Mesendoderm (in vitro differentiated cells): ENCODE data around the gene SPDYE2.
"Not testable (repeated sequence)": the region's sequence is repeated elsewhere in the genome, so short reads cannot be mapped to it uniquely, and the experiment has no call there.

Source experiments
- DNase-seq: peaks from one replicate; pipeline ENCODE4 v3.0.0; 2013
- H2AK5ac ChIP-seq: 2 replicates; pipeline ENCODE4 v1.6.1; 2013; ENCODE audit warnings: low read length, inconsistent platforms
- H2BK120ac ChIP-seq: 2 replicates; pipeline ENCODE4 v1.6.1; 2013; ENCODE audit warnings: low read depth, mild to moderate bottlenecking, low read length, moderate library complexity, mixed read lengths
- H2BK15ac ChIP-seq: replicated peaks from 2 replicates; pipeline ENCODE4 v1.6.1; 2013; ENCODE audit warnings: low read depth, mild to moderate bottlenecking, moderate library complexity
- H2BK5ac ChIP-seq: 2 replicates; pipeline ENCODE4 v1.6.1; 2013; ENCODE audit warnings: low read length, inconsistent platforms
- H3K18ac ChIP-seq: 2 replicates; pipeline ENCODE4 v1.6.1; 2013; ENCODE audit warnings: mild to moderate bottlenecking, low read length, mixed read lengths
- H3K23ac ChIP-seq: one replicate; pipeline ENCODE4 v1.6.1; 2013; ENCODE audit warnings: low read length
- H3K27ac ChIP-seq: 2 replicates; pipeline ENCODE4 v1.5.1; 2013; ENCODE audit warnings: low read depth, mild to moderate bottlenecking, inconsistent platforms, low read length, moderate library complexity
- H3K27me3 ChIP-seq: 2 replicates; pipeline ENCODE4 v1.6.1; 2013; ENCODE audit warnings: low read length, control low read depth, mild to moderate bottlenecking, inconsistent platforms; ENCODE audit not compliant: insufficient read depth, poor library complexity
- H3K36me3 ChIP-seq: 2 replicates; pipeline ENCODE4 v1.6.1; 2013; ENCODE audit warnings: low read length, inconsistent platforms; ENCODE audit not compliant: control insufficient read depth, insufficient read depth
- H3K4ac ChIP-seq: one replicate; pipeline ENCODE4 v1.6.1; 2013; ENCODE audit warnings: low read depth, mild to moderate bottlenecking, low read length, moderate library complexity
- H3K4me1 ChIP-seq: 2 replicates; pipeline ENCODE4 v1.6.1; 2013; ENCODE audit warnings: low read depth, low read length, inconsistent platforms; ENCODE audit not compliant: control insufficient read depth
- H3K4me2 ChIP-seq: 2 replicates; pipeline ENCODE4 v1.6.1; 2013; ENCODE audit warnings: low read length
- H3K4me3 ChIP-seq: 2 replicates; pipeline ENCODE4 v1.5.1; 2013; ENCODE audit warnings: mild to moderate bottlenecking, low read length
- H3K56ac ChIP-seq: one replicate; pipeline ENCODE4 v1.6.1; 2013; ENCODE audit warnings: low read length
- H3K79me1 ChIP-seq: 2 replicates; pipeline ENCODE4 v1.6.1; 2013; ENCODE audit warnings: low read length, inconsistent platforms
- H3K79me2 ChIP-seq: 2 replicates; pipeline ENCODE4 v1.6.1; 2013; ENCODE audit warnings: mild to moderate bottlenecking, low read length; ENCODE audit not compliant: control insufficient read depth, insufficient read depth
- H3K9ac ChIP-seq: 2 replicates; pipeline ENCODE4 v1.6.1; 2013; ENCODE audit warnings: low read length, inconsistent platforms
- H4K5ac ChIP-seq: one replicate; pipeline ENCODE4 v1.6.1; 2013; ENCODE audit warnings: low read length
- H4K8ac ChIP-seq: one replicate; pipeline ENCODE4 v1.6.1; 2013; ENCODE audit warnings: low read depth, mild to moderate bottlenecking, control low read depth, low read length, moderate library complexity
- WGBS: extraction: QIAGEN DNeasy Blood & Tissue Kit; methylation state at CpG from one replicate; pipeline ENCODE4 v1.1.7; 2013; ENCODE audit warnings: low lambda C conversion rate, missing lambda C conversion rate; ENCODE audit not compliant: insufficient coverage; ENCODE audit errors: extremely low coverage; 5-methylcytosine and 5-hydroxymethylcytosine counted together

SPDYE2 gene

DNA sequence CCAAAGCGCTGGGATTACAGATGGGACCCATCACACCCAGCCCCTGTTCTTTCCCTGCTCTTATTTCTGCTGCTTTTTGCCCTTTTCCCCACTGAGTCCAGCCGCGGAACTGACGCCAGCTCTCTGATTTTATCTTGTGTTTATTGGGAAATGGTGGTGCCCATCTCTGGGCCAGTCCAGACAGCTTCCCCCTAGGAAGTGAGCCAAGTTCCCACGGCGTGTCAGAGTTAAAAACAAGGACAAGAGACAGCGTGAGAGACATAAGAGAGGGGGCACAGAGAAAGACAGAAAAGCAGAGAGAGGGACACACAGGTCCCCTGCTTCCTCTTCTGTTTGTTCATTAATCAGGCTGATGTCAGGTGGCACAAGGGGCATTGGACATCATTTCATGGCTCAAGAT, 19.4 kb upstream of the SPDYE2 start:
- not testable (repeated sequence) for H3K79me2 ChIP-seq, H3K4me3 ChIP-seq, H3K56ac ChIP-seq, H2BK120ac ChIP-seq, H3K36me3 ChIP-seq, H2BK15ac ChIP-seq, H3K18ac ChIP-seq, DNase-seq, H4K5ac ChIP-seq, H4K8ac ChIP-seq, H3K9ac ChIP-seq, H3K4me2 ChIP-seq, H2AK5ac ChIP-seq, H3K4me1 ChIP-seq, H3K27ac ChIP-seq, H3K4ac ChIP-seq, H3K23ac ChIP-seq, H3K79me1 ChIP-seq, H3K27me3 ChIP-seq, H2BK5ac ChIP-seq
- no CpG with 5 or more reads among the region's 7 CpGs for WGBS

DNA sequence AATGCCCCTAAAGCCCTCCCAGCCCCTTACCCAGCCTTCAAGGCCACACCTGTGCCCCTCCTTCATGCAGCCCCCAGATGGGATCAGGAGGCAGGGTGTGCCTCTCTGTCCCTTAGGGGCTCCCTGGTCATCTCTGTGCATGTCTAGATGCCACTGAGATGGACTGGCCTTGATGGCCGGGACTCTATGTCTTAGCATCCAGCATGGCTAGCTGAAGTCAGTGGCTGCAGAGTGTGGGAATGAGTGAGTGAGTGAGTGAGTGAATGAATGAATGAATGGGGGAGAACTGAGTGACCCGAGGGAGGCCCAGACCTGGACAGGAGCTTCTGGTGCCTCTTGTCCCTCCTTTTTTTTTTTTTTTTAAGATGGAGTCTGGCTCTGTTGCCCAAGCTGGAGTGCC, 18.9 kb upstream of the SPDYE2 start:
- H4K5ac ChIP-seq, DNase-seq, H2BK5ac ChIP-seq, H3K79me2 ChIP-seq, H3K9ac ChIP-seq, H3K27ac ChIP-seq, H3K4me2 ChIP-seq, H3K23ac ChIP-seq, H3K4ac ChIP-seq, H3K56ac ChIP-seq, H3K18ac ChIP-seq, H4K8ac ChIP-seq, H3K4me3 ChIP-seq, H3K36me3 ChIP-seq, H3K27me3 ChIP-seq, H2BK120ac ChIP-seq, H3K4me1 ChIP-seq, H2BK15ac ChIP-seq, H2AK5ac ChIP-seq, H3K79me1 ChIP-seq: not testable (repeated sequence)
- WGBS, result no CpG with 5 or more reads among the region's 2 CpGs

GRCh38 chr7:102535062-102535615, 15.9 kb upstream of the SPDYE2 start:
- H3K36me3 ChIP-seq, H3K27me3 ChIP-seq, H4K8ac ChIP-seq, H3K4me1 ChIP-seq, DNase-seq, H3K9ac ChIP-seq, H3K4me2 ChIP-seq, H3K79me1 ChIP-seq, H3K27ac ChIP-seq, H3K79me2 ChIP-seq, H3K56ac ChIP-seq, H3K18ac ChIP-seq, H4K5ac ChIP-seq, H2BK120ac ChIP-seq, H2BK5ac ChIP-seq, H3K23ac ChIP-seq, H3K4me3 ChIP-seq, H3K4ac ChIP-seq, H2BK15ac ChIP-seq, H2AK5ac ChIP-seq: not testable (repeated sequence)
- no CpG with 5 or more reads among the region's 8 CpGs for WGBS

GRCh38 chr7:102540604-102541003, 10.4 kb upstream of the SPDYE2 start:
- not testable (repeated sequence) for H3K4me1 ChIP-seq, H2BK120ac ChIP-seq, H3K79me1 ChIP-seq, H3K4ac ChIP-seq, H3K56ac ChIP-seq, H4K8ac ChIP-seq, H2AK5ac ChIP-seq, H3K27ac ChIP-seq, DNase-seq, H3K79me2 ChIP-seq, H3K9ac ChIP-seq, H3K4me3 ChIP-seq, H3K4me2 ChIP-seq, H3K27me3 ChIP-seq, H3K23ac ChIP-seq, H3K36me3 ChIP-seq, H2BK15ac ChIP-seq, H3K18ac ChIP-seq, H2BK5ac ChIP-seq, H4K5ac ChIP-seq
- no CpG with 5 or more reads among the region's 6 CpGs for WGBS

DNA sequence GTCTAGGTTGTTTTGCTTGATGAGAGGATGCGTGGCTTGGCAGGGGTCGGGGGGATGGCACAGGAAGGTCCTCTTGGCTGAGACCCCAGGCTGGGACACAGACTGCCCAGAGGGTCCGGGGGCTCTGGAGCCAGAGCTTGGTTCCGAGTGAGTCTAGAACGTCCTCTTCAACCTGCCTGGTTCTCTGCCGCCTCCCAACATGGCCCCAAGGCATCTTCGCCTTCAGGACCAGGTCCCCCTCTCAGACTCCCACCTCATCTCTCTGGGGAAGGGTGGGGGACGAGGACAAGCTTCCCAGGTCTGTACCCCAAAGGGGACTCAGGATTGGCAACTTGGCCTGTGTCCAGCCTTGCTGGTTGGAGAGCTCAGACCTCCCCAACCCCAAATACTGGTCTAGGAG, 8.9 kb upstream of the SPDYE2 start:
- not testable (repeated sequence) for DNase-seq, H3K27me3 ChIP-seq, H3K4me1 ChIP-seq, H2BK15ac ChIP-seq, H3K18ac ChIP-seq, H3K36me3 ChIP-seq, H2BK120ac ChIP-seq, H4K5ac ChIP-seq, H3K56ac ChIP-seq, H2AK5ac ChIP-seq, H3K4ac ChIP-seq, H3K79me1 ChIP-seq, H4K8ac ChIP-seq, H3K27ac ChIP-seq, H3K9ac ChIP-seq, H3K23ac ChIP-seq, H3K4me3 ChIP-seq, H3K79me2 ChIP-seq, H2BK5ac ChIP-seq, H3K4me2 ChIP-seq
- WGBS, result no CpG with 5 or more reads among the region's 8 CpGs

DNA sequence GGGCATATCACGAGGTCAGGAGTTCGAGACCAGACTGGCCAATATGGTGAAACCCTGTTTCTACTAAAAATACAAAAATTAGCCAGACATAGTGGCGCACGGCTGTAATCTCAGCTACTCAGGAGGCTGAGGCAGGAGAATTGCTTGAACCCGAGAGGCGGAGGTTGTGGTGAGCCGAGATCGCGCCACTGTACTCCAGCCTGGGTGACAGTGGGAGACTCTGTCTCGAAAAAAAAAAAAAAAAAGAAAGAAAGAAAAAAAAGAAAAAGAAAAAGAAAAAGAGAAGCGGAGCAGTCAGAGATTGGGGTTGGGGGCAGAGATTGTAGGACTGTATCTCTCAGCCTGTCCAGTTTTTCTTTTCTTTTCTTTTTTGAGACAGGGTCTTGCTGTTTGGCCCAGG, 8.3 kb upstream of the SPDYE2 start:
- not testable (repeated sequence) for H3K79me1 ChIP-seq
- WGBS, result no CpG with 5 or more reads among the region's 11 CpGs

More for the DNA sequence above, 8.3 kb upstream of the SPDYE2 start:
- not testable (repeated sequence) for DNase-seq, H3K4me3 ChIP-seq, H3K27ac ChIP-seq, H4K8ac ChIP-seq, H3K56ac ChIP-seq, H2AK5ac ChIP-seq, H3K23ac ChIP-seq, H3K36me3 ChIP-seq, H2BK5ac ChIP-seq, H3K9ac ChIP-seq, H3K4me2 ChIP-seq, H3K18ac ChIP-seq, H3K79me2 ChIP-seq, H3K4me1 ChIP-seq, H2BK120ac ChIP-seq, H2BK15ac ChIP-seq, H3K27me3 ChIP-seq, H4K5ac ChIP-seq, H3K4ac ChIP-seq
